ENCODE results near the gene NKTR. TPM values are rescaled to one million over a fixed set of nuclear protein-coding genes. Genes with fewer than 3 reads are reported as not detected.
"Not testable (repeated sequence)": the region's sequence is repeated elsewhere in the genome, so short reads cannot be mapped to it uniquely, and the experiment has no call there.

Gene NKTR
- total RNA-seq, 2 donors from 2014 or later, result 101 to 116 TPM

DNA sequence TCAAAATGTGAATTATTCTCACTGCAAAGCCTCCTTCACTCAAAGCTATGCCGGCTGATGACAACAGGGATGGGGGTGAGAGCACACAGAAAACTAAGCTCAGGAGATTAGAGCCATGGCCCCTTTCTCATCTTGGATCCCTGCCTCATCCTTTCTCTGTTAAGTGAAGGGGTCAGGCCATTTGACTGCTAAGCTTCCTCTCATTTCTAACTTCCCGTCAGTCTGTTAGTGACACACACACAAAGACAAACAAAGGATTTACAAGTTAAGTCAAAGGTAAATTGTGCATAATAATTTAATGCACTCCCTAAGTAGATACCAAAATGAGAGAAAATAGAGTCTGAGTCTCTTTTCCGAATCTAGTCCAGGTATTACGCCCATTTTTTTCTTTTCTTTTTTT lies 8.7 kb upstream of the NKTR start:
- DNase-seq, result no peak
- WGBS, 2 experiments (ENCODE audit: insufficient coverage in 1 of 2, insufficient read length in 1 of 2), result 70 to 77% methylated on average over 3 to 4 of the region's 4 CpGs
- TF ChIP-seq, protein P1, sequence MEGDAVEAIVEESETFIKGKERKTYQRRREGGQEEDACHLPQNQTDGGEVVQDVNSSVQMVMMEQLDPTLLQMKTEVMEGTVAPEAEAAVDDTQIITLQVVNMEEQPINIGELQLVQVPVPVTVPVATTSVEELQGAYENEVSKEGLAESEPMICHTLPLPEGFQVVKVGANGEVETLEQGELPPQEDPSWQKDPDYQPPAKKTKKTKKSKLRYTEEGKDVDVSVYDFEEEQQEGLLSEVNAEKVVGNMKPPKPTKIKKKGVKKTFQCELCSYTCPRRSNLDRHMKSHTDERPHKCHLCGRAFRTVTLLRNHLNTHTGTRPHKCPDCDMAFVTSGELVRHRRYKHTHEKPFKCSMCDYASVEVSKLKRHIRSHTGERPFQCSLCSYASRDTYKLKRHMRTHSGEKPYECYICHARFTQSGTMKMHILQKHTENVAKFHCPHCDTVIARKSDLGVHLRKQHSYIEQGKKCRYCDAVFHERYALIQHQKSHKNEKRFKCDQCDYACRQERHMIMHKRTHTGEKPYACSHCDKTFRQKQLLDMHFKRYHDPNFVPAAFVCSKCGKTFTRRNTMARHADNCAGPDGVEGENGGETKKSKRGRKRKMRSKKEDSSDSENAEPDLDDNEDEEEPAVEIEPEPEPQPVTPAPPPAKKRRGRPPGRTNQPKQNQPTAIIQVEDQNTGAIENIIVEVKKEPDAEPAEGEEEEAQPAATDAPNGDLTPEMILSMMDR (conservative IDR thresholded peaks at IDR 0.05), result no peak
- H3K36me3 Mint-ChIP-seq (ENCODE audit: low read depth), result peaks cover 17% of the 10 kb centered on the region
- H3K9me3 ChIP-seq (ENCODE audit: control insufficient read depth, low read length), result no peaks in the 10 kb centered on the region
- peaks cover 45% of the 10 kb centered on the region for H3K4me1 Mint-ChIP-seq
- no peaks in the 10 kb centered on the region for H3K9me3 Mint-ChIP-seq
- peak overlapping the region; percentile 86 for H3K4me3 Mint-ChIP-seq
- no peaks in the 10 kb centered on the region for H3K27me3 Mint-ChIP-seq (ENCODE audit: insufficient read depth)
- peaks cover 30% of the 10 kb centered on the region for H3K36me3 ChIP-seq (ENCODE audit: control insufficient read depth, insufficient read depth, low read length)
- no peak overlapping the region for H3K27ac ChIP-seq (ENCODE audit: low read depth, low read length)
- H3K4me3 ChIP-seq (ENCODE audit: low read length), result peak overlapping the region; percentile 88
- H3K4me1 ChIP-seq (ENCODE audit: control insufficient read depth, insufficient read depth, low read length), result peaks cover 14% of the 10 kb centered on the region
- H3K27me3 ChIP-seq (ENCODE audit: control insufficient read depth, insufficient read depth, low read length, poor library complexity, severe bottlenecking), result no peaks in the 10 kb centered on the region
- peak overlapping the region; percentile 58 for H3K9ac ChIP-seq (ENCODE audit: extremely low read depth, low read length, poor library complexity, severe bottlenecking)
- H3K27ac Mint-ChIP-seq, result peak overlapping the region; percentile 93

GRCh38 chr3:42593635-42594034 lies 6.9 kb upstream of the NKTR start:
- Histone ChIP-seq H3K27ac (ENCODE audit: low read depth, low read length) (no peak overlapping the region), H3K27me3 (ENCODE audit: control insufficient read depth, insufficient read depth, low read length, poor library complexity, severe bottlenecking) (no peaks in the 10 kb centered on the region), H3K36me3 (ENCODE audit: control insufficient read depth, insufficient read depth, low read length) (peaks cover 40% of the 10 kb centered on the region), H3K4me1 (ENCODE audit: control insufficient read depth, insufficient read depth, low read length) (peaks cover 16% of the 10 kb centered on the region), H3K9me3 (ENCODE audit: control insufficient read depth, low read length) (no peaks in the 10 kb centered on the region), H3K4me3 (ENCODE audit: low read length) (no peak overlapping the region), H3K9ac (ENCODE audit: extremely low read depth, low read length, poor library complexity, severe bottlenecking) (no peak overlapping the region)
- TF ChIP-seq, protein P1 (conservative IDR thresholded peaks at IDR 0.05), result no peak
- peak overlapping the region; percentile 4 for H3K27ac Mint-ChIP-seq
- no peak for DNase-seq
- 80 to 91% methylated on average over 1 of the region's 1 CpG for WGBS, 2 experiments (ENCODE audit: insufficient coverage in 1 of 2, insufficient read length in 1 of 2)
- H3K9me3 Mint-ChIP-seq, result no peaks in the 10 kb centered on the region
- peaks cover 23% of the 10 kb centered on the region for H3K36me3 Mint-ChIP-seq (ENCODE audit: low read depth)
- H3K4me3 Mint-ChIP-seq, result no peak overlapping the region
- H3K27me3 Mint-ChIP-seq (ENCODE audit: insufficient read depth), result no peaks in the 10 kb centered on the region
- peaks cover 45% of the 10 kb centered on the region for H3K4me1 Mint-ChIP-seq

DNA sequence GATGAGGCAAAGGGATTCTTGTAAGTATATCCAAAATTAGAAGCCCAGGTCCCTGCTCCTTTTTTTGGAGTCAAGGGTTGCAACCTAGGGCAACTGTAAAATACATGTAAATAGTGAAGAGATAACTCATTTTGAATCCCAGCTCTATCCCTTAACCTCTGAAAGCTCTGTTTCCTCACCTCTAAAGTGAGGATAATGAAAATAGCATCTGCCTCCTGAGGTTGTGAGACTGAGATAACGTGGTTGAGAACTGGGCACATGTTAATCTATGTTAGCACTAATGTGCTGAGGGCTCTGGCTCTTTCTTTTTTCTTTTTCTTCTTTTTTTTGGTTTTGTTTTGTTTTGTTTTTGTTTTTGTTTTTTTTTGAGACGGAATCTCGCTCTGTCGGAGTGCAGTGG lies 4.8 kb upstream of the NKTR start:
- H3K27ac ChIP-seq (ENCODE audit: low read depth, low read length), result no peak overlapping the region
- DNase-seq, result no peak
- peak overlapping the region; percentile 68 for H3K27ac Mint-ChIP-seq
- peaks cover 23% of the 10 kb centered on the region for H3K36me3 Mint-ChIP-seq (ENCODE audit: low read depth)
- H3K27me3 ChIP-seq (ENCODE audit: control insufficient read depth, insufficient read depth, low read length, poor library complexity, severe bottlenecking), result no peaks in the 10 kb centered on the region
- H3K4me1 Mint-ChIP-seq, result peaks cover 38% of the 10 kb centered on the region
- H3K36me3 ChIP-seq (ENCODE audit: control insufficient read depth, insufficient read depth, low read length), result peaks cover 40% of the 10 kb centered on the region
- TF ChIP-seq, protein P1 (conservative IDR thresholded peaks at IDR 0.05), result no peak
- no peaks in the 10 kb centered on the region for H3K27me3 Mint-ChIP-seq (ENCODE audit: insufficient read depth)
- no peak overlapping the region for H3K4me3 Mint-ChIP-seq
- no peaks in the 10 kb centered on the region for H3K9me3 ChIP-seq (ENCODE audit: control insufficient read depth, low read length)
- peak overlapping the region; percentile 25 for H3K4me3 ChIP-seq (ENCODE audit: low read length)
- H3K4me1 ChIP-seq (ENCODE audit: control insufficient read depth, insufficient read depth, low read length), result peaks cover 16% of the 10 kb centered on the region
- 80 to 88% methylated on average over 3 to 4 of the region's 4 CpGs for WGBS, 2 experiments (ENCODE audit: insufficient coverage in 1 of 2, insufficient read length in 1 of 2)
- no peak overlapping the region for H3K9ac ChIP-seq (ENCODE audit: extremely low read depth, low read length, poor library complexity, severe bottlenecking)
- H3K9me3 Mint-ChIP-seq, result no peaks in the 10 kb centered on the region

GRCh38 chr3:42597098-42597497 lies 3.4 kb upstream of the NKTR start:
- not testable (repeated sequence) for H3K27me3 ChIP-seq (ENCODE audit: control insufficient read depth, insufficient read depth, low read length, poor library complexity, severe bottlenecking); H3K9ac ChIP-seq (ENCODE audit: extremely low read depth, low read length, poor library complexity, severe bottlenecking); H3K4me3 ChIP-seq (ENCODE audit: low read length); H3K27me3 Mint-ChIP-seq (ENCODE audit: insufficient read depth); H3K27ac ChIP-seq (ENCODE audit: low read depth, low read length); H3K4me3 Mint-ChIP-seq; H3K9me3 Mint-ChIP-seq; DNase-seq; H3K9me3 ChIP-seq (ENCODE audit: control insufficient read depth, low read length)
- Histone ChIP-seq H3K4me1 (ENCODE audit: control insufficient read depth, insufficient read depth, low read length) (peaks cover 16% of the 10 kb centered on the region), H3K36me3 (ENCODE audit: control insufficient read depth, insufficient read depth, low read length) (peaks cover 40% of the 10 kb centered on the region)
- WGBS, 2 experiments (ENCODE audit: insufficient coverage in 1 of 2, insufficient read length in 1 of 2), result 92 to 94% methylated on average over 6 to 7 of the region's 7 CpGs
- peaks cover 34% of the 10 kb centered on the region for H3K4me1 Mint-ChIP-seq
- H3K27ac Mint-ChIP-seq, result peak overlapping the region; percentile 31
- H3K36me3 Mint-ChIP-seq (ENCODE audit: low read depth), result peaks cover 23% of the 10 kb centered on the region
